K562 (cell line): Measurements from ENCODE around the gene AREL1. TPM values are rescaled to one million over a fixed set of nuclear protein-coding genes. Genes with fewer than 3 reads are reported as not detected.

Source experiments
- ATAC-seq: fragments of 200-7000 bp; cut with Tn5 transposase; 3 replicates; pipeline ENCODE4 v1.9.1; 2020; ENCODE audit warnings: moderate library complexity
- BruUV-seq: library from RNA; stranded (reverse); fragments of 400-500 nt; replicated peaks from 2 replicates; lab custom pipeline; 2021; lab: Mats Ljungman, UMichigan
- CTCF ChIA-PET: fragments of 300-600 bp; formaldehyde crosslinking; extraction: SDS; loops from one replicate; lab custom pipeline; 2021; ENCODE audit warnings: low intra/inter-chr PET ratio; lab: Yijun Ruan, JAX
- POLR2A ChIA-PET: fragments of 300-600, 350-650 bp; sonication (Branson Sonifier 250); formaldehyde crosslinking; extraction: SDS; loops from one replicate; lab custom pipeline; 2021; ENCODE audit warnings: antibody characterized with exemption, inconsistent platforms; lab: Yijun Ruan, JAX
- DNase-seq, 4 experiments: peaks; one replicate each; pipeline versions ENCODE4 v3.0.0 to v3.0.0-alpha.2; 2011 to 2018; ENCODE audit warnings: low spot score in 3 of 4, mixed read lengths in 3 of 4; ENCODE audit errors: extremely low read depth in 1 of 4
- FAIRE-seq: peaks from 2 replicates; lab custom pipeline; 2011; peaks lifted over from hg19 to GRCh38; lab: Jason Lieb, UNC
- H2AFZ ChIP-seq: 2 replicates; pipeline ENCODE4 v1.6.0; 2011; ENCODE audit warnings: low read depth, low read length, control low read depth, inconsistent platforms
- H3K27ac ChIP-seq: fragments of 200-600 bp; 3 replicates; pipeline ENCODE4 v1.8.0; 2011; ENCODE audit warnings: low read depth, mild to moderate bottlenecking, control low read depth, inconsistent platforms, low read length, moderate library complexity, mixed read lengths; ENCODE audit errors: extremely low read depth
- H3K27me3 ChIP-seq, 2 experiments: fragments of 300-600 bp in 1 of 2; 2 replicates in 1 of 2; 3 replicates in 1 of 2; pipeline versions ENCODE4 v1.6.0 to v1.8.0; 2011; ENCODE audit warnings: inconsistent platforms in 2 of 2, low read length in 2 of 2, mild to moderate bottlenecking in 1 of 2, mixed read lengths in 1 of 2, moderate library complexity in 1 of 2; ENCODE audit not compliant: control insufficient read depth in 2 of 2, insufficient read depth in 2 of 2
- H3K36me3 ChIP-seq: fragments of 300-600 bp; 3 replicates; pipeline ENCODE4 v1.8.0; 2011; ENCODE audit warnings: mild to moderate bottlenecking, low read length, inconsistent platforms; ENCODE audit not compliant: control insufficient read depth, insufficient read depth
- H3K4me1 ChIP-seq, 2 experiments: fragments of 200-600 bp in 1 of 2; replicated peaks in 1 of 2; 2 replicates in 1 of 2; 3 replicates in 1 of 2; pipeline versions ENCODE4 v1.5.1 to v1.8.0; 2011; ENCODE audit warnings: inconsistent platforms in 2 of 2, low read length in 2 of 2, mild to moderate bottlenecking in 1 of 2, mixed read lengths in 1 of 2, moderate library complexity in 1 of 2; ENCODE audit not compliant: control insufficient read depth in 2 of 2, insufficient read depth in 2 of 2
- H3K4me2 ChIP-seq: 2 replicates; pipeline ENCODE4 v1.6.1; 2011; ENCODE audit warnings: low read length, control low read depth, inconsistent platforms, mixed read lengths; ENCODE audit not compliant: insufficient read depth
- H3K4me3 ChIP-seq: fragments of 200-600 bp; sonication (generic), shearing (Covaris generic); 2 replicates; pipeline ENCODE4 v1.5.1; 2016; ENCODE audit warnings: control low read depth, inconsistent platforms
- H3K79me2 ChIP-seq: fragments of 200-600 bp; 3 replicates; pipeline ENCODE4 v1.8.0; 2011; ENCODE audit warnings: low read length, inconsistent platforms; ENCODE audit not compliant: control insufficient read depth, insufficient read depth
- H3K9ac ChIP-seq, 2 experiments: 2 replicates each; pipeline versions ENCODE4 v1.6.0 to v1.6.1; 2011; ENCODE audit warnings: low read depth in 2 of 2, low read length in 2 of 2, control low read depth in 1 of 2, inconsistent platforms in 1 of 2, mild to moderate bottlenecking in 1 of 2, mixed read lengths in 1 of 2; ENCODE audit not compliant: insufficient read depth in 1 of 2
- H3K9me1 ChIP-seq: one replicate; pipeline ENCODE4 v1.6.0; 2011; ENCODE audit warnings: inconsistent platforms, mild to moderate bottlenecking, low read length, moderate library complexity; ENCODE audit not compliant: control insufficient read depth, insufficient read depth
- H3K9me3 ChIP-seq: replicated peaks from 2 replicates; pipeline ENCODE4 v1.5.1; 2011; ENCODE audit warnings: low read depth, low read length, inconsistent platforms; ENCODE audit not compliant: control insufficient read depth, insufficient read depth
- H4K20me1 ChIP-seq: replicated peaks from 2 replicates; pipeline ENCODE4 v1.6.1; 2011; ENCODE audit warnings: low read length, inconsistent platforms, mixed read lengths; ENCODE audit not compliant: control insufficient read depth, insufficient read depth
- AFF4 ChIP-seq: sonication (generic); formaldehyde crosslinking; IDR thresholded peaks from 2 replicates; pipeline ENCODE4 v1.8.0; 2023; ENCODE audit warnings: mild to moderate bottlenecking, missing genetic modification reagents
- ARNT ChIP-seq, 2 experiments: fragments of 450-650 bp; IDR thresholded peaks; 2 replicates each; pipeline ENCODE4 v1.6.1; 2016; ENCODE audit warnings: mild to moderate bottlenecking in 1 of 2
- CREB3 ChIP-seq: fragments of 450-650 bp; conservative IDR thresholded peaks from 2 replicates; pipeline ENCODE4 v1.6.1; 2016; ENCODE audit warnings: missing genetic modification characterization, low read depth, mild to moderate bottlenecking, missing compliant biosample characterization, moderate library complexity
- DPF2 ChIP-seq: fragments of 450-650 bp; IDR thresholded peaks from 2 replicates; pipeline ENCODE4 v1.6.1; 2016
- MTA3 ChIP-seq: fragments of 450-650 bp; formaldehyde crosslinking; IDR thresholded peaks from 2 replicates; pipeline ENCODE4 v1.6.1; 2017; ENCODE audit warnings: mild to moderate bottlenecking, borderline replicate concordance
- NELFE ChIP-seq: IDR thresholded peaks from 2 replicates; pipeline ENCODE4 v1.6.1; 2011; ENCODE audit warnings: mild to moderate bottlenecking; ENCODE audit not compliant: insufficient read depth, insufficient read length
- NFATC3 ChIP-seq: fragments of 450-650 bp; IDR thresholded peaks from 2 replicates; pipeline ENCODE4 v1.6.1; 2017; ENCODE audit warnings: mild to moderate bottlenecking
- NFIC ChIP-seq: fragments of 450-650 bp; IDR thresholded peaks from 2 replicates; pipeline ENCODE4 v1.6.1; 2017; ENCODE audit warnings: mild to moderate bottlenecking, inconsistent platforms
- POLR3A ChIP-seq: IDR thresholded peaks from 2 replicates; pipeline ENCODE4 v1.6.1; 2011; ENCODE audit warnings: borderline replicate concordance, mild to moderate bottlenecking, moderate library complexity; ENCODE audit not compliant: insufficient read length, insufficient read depth; ENCODE audit errors: extremely low read depth
- TAF7 ChIP-seq: fragments of 450-650 bp; IDR thresholded peaks from 2 replicates; pipeline ENCODE4 v1.6.1; 2016; ENCODE audit warnings: missing genetic modification characterization, missing compliant biosample characterization
- ZFP30 ChIP-seq: fragments of 250-450 bp; sonication (Bioruptor Pico); IDR thresholded peaks from 2 replicates; pipeline ENCODE4 v1.8.0; 2022; ENCODE audit warnings: moderate library complexity, mild to moderate bottlenecking, inconsistent platforms, borderline replicate concordance
- ZNF12 ChIP-seq: sonication (generic); formaldehyde crosslinking; IDR thresholded peaks from 2 replicates; pipeline ENCODE4 v1.4.0; 2020; ENCODE audit warnings: mild to moderate bottlenecking, missing genetic modification reagents
- ZNF717 ChIP-seq: fragments of 250-450 bp; sonication (Bioruptor Pico); IDR thresholded peaks from 2 replicates; pipeline ENCODE4 v1.5.0; 2021
- WGBS: fragments of 100-300 bp; shearing (Covaris generic); methylation state at CpG from one replicate; pipeline ENCODE4 v1.1.6; 2016; ENCODE audit warnings: low coverage, mixed read lengths; ENCODE audit not compliant: insufficient coverage; ENCODE audit errors: missing lambda C conversion rate; 5-methylcytosine and 5-hydroxymethylcytosine counted together
- in situ Hi-C: fragments of 300-500 bp; cut with MboI; formaldehyde crosslinking; loops from 4 replicates; pipeline ENCODE4 v1.15.0; 2018; ENCODE audit warnings: inconsistent platforms, mixed read lengths
- intact Hi-C: fragments of 100-400 bp; cut with micrococcal nuclease; formaldehyde crosslinking; loops from 2 replicates; pipeline ENCODE4 v1.14.2; 2022
- polyA plus RNA-seq, 8 experiments: library from polyadenylated mRNA; depleted of rRNA in 4 of 8; stranded (reverse) in 5 of 8; unstranded in 3 of 8; fragments of >200 nt; fragmentation: Nextera tagmentation in 2 of 8; fragmentation: Illumina TruSeq in 1 of 8; extraction: Ambion mirVana in 2 of 8; extraction: Trizol in 1 of 8; gene quantifications; 2 replicates each; pipeline versions ENCODE4 v1.2.1 to v1.2.3, GENCODE V29; 2011 to 2014; ENCODE audit warnings: inconsistent platforms in 1 of 8, missing spikeins in 1 of 8
- total RNA-seq, 7 experiments: library from RNA; depleted of rRNA in 6 of 7; stranded (reverse); fragments of >200 nt in 6 of 7; fragmentation: Illumina TruSeq in 2 of 7; extraction: Trizol in 2 of 7; gene quantifications; 2 replicates each; pipeline versions ENCODE4 v1.2.1 to v1.2.3, GENCODE V29; 2011 to 2021; ENCODE audit warnings: low replicate concordance in 1 of 7

Gene AREL1
- total and polyA plus RNA-seq, 9 of the 15 experiments (the other 6 are each of a cell fraction or from before 2014, with no cell fraction given): 6.0 to 24.8 (median 16.6) TPM

- TF ChIP-seq POLR3A: no peak
- TF ChIP-seq ARNT (IDR thresholded peaks at IDR 0.05): no peak
- TF ChIP-seq TAF7 (tag): no peak
- TF ChIP-seq AFF4 (CRISPR knock-in tag): no peak
- no peak for TF ChIP-seq NFIC
- TF ChIP-seq ZNF717 (CRISPR knock-in tag): no peak
- TF ChIP-seq DPF2: no peak
Measured at GRCh38 chr14:74670726-74671411, 42.0 kb downstream of the AREL1 start (continued).

GRCh38 chr14:74669846-74670245 is 43.0 kb downstream of the AREL1 start:
- BruUV-seq: no TSS peak
- intact Hi-C loops: no loop called here
- Histone ChIP-seq H3K4me1 (no peaks in the 10 kb centered on the region), H3K4me2 (no peak overlapping the region), H3K9ac (no peak overlapping the region), H3K27ac (no peak overlapping the region), H3K27me3 (no peaks in the 10 kb centered on the region), H2AFZ (no peak overlapping the region), H3K9me3 (no peaks in the 10 kb centered on the region), H3K9me1 (no peaks in the 10 kb centered on the region), H3K79me2 (no peaks in the 10 kb centered on the region), H3K4me3 (no peak overlapping the region), H3K36me3 (peaks cover 76% of the 10 kb centered on the region), H4K20me1 (no peaks in the 10 kb centered on the region)
- CTCF ChIA-PET: no interaction called here
- no peak for TF ChIP-seq ZFP30 (CRISPR knock-in tag)
- TF ChIP-seq MTA3: no peak
- TF ChIP-seq NELFE: no peak
- no peak for TF ChIP-seq NFATC3
- no peak for TF ChIP-seq ZNF12 (CRISPR knock-in tag)
- no peak for TF ChIP-seq CREB3 (tag)
- no peak for FAIRE-seq
- in situ Hi-C loops: no loop called here
- POLR2A ChIA-PET: interaction anchor here (0.6 kb wide), 1 partner anchor 104 kb away, joined by 3 read pairs; no protein-coding TSS in a partner anchor
- WGBS: 95% methylated on average over 9 of the region's 10 CpGs
- ATAC-seq: no peak
- no peak for DNase-seq
